Mucosa of gallbladder (tissue), 1 donor: ENCODE measurements around the gene CLEC4D. TPM values are rescaled to one million over a fixed set of nuclear protein-coding genes. Genes with fewer than 3 reads are reported as not detected.
"Not testable (repeated sequence)": the region's sequence is repeated elsewhere in the genome, so short reads cannot be mapped to it uniquely, and the experiment has no call there.

Experiments used
- DNase-seq: peaks from one replicate; pipeline ENCODE4 v3.0.0-alpha.2; 2020; ENCODE audit warnings: low spot score
- total RNA-seq: library from RNA; stranded (reverse); gene quantifications from one replicate; pipeline ENCODE4 v1.2.1, GENCODE V29; 2021
- donor health status: DM: no; HTN: no; CAD: no.

The CLEC4D gene
- total RNA-seq, 1 donor from 2014 or later = not detected

- DNase-seq = no peak
Observed at GRCh38 chr12:8532045-8532444, 18.7 kb downstream of the CLEC4D start.

- DNase-seq = not testable (repeated sequence)
Observed at GRCh38 chr12:8537820-8538219, 24.5 kb downstream of the CLEC4D start.

- DNase-seq = not testable (repeated sequence)
Observed at GRCh38 chr12:8540831-8541230, 27.5 kb downstream of the CLEC4D start, which contains the start of gene CLEC4E. TSS of gene CLEC4E (minus strand) at chr12:8540905. CDS start at chr12:8540797, 108 bp downstream.

- no peak for DNase-seq
Observed at GRCh38 chr12:8541562-8541961, 28.3 kb downstream of the CLEC4D start.

- peak; percentile 84 for DNase-seq
Observed at GRCh38 chr12:8544295-8544694, 31.0 kb downstream of the CLEC4D start.

- DNase-seq = no peak
Observed at GRCh38 chr12:8546591-8546990, 33.3 kb downstream of the CLEC4D start.

- no peak for DNase-seq
Observed at GRCh38 chr12:8547645-8548044, 34.3 kb downstream of the CLEC4D start.

GRCh38 chr12:8548192-8548591 is 34.9 kb downstream of the CLEC4D start:
- no peak for DNase-seq

GRCh38 chr12:8549381-8549780 is 36.1 kb downstream of the CLEC4D start:
- no peak for DNase-seq

GRCh38 chr12:8553088-8553627 is 39.9 kb downstream of the CLEC4D start:
- no peak for DNase-seq

GRCh38 chr12:8554451-8555195 is 41.3 kb downstream of the CLEC4D start:
- no peak for DNase-seq

GRCh38 chr12:8556531-8557097 is 43.3 kb downstream of the CLEC4D start:
- no peak for DNase-seq

GRCh38 chr12:8559676-8560075 is 46.4 kb downstream of the CLEC4D start:
- DNase-seq = no peak

GRCh38 chr12:8561011-8561410 is 47.7 kb downstream of the CLEC4D start:
- DNase-seq = no peak

GRCh38 chr12:8562310-8562709 is 49.0 kb downstream of the CLEC4D start:
- no peak for DNase-seq

- no peak for DNase-seq
Observed at GRCh38 chr12:8563356-8563755, 50.1 kb downstream of the CLEC4D start.

GRCh38 chr12:8564656-8565055 is 51.4 kb downstream of the CLEC4D start:
- no peak for DNase-seq

- not testable (repeated sequence) for DNase-seq
Observed at GRCh38 chr12:8566052-8566451, 52.7 kb downstream of the CLEC4D start.

GRCh38 chr12:8566525-8566924 is 53.2 kb downstream of the CLEC4D start:
- no peak for DNase-seq
